GM12874 (cell line): ENCODE results near the gene CAPRIN1.

ENCODE experiments used
- TF ChIP-seq, protein P1 (sequence below): IDR thresholded peaks from 2 replicates; pipeline ENCODE4 v1.5.1; 2011; ENCODE audit warnings: low read depth, mild to moderate bottlenecking, control low read depth, low read length, moderate library complexity; ENCODE audit not compliant: insufficient read depth

CAPRIN1 gene

DNA sequence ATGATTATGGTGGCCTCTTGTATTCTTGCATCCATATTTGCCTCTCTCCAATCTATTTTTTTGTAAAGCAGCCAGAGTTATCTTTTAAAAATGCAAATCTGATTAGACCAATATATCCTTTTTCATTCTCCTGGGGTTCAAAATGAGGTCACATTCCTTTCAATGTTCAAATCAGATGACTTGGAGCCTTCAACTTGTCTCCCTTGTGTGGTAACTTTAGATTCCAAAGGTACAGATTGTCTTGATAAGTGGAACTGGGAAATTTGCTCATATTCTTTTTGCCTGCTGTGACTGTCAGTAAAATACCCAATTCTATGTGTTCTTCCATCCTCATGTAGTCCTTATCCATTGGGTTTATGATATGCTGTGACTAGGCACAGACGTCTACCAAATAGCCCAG is 15.1 kb upstream of the CAPRIN1 start:
- TF ChIP-seq, protein P1, sequence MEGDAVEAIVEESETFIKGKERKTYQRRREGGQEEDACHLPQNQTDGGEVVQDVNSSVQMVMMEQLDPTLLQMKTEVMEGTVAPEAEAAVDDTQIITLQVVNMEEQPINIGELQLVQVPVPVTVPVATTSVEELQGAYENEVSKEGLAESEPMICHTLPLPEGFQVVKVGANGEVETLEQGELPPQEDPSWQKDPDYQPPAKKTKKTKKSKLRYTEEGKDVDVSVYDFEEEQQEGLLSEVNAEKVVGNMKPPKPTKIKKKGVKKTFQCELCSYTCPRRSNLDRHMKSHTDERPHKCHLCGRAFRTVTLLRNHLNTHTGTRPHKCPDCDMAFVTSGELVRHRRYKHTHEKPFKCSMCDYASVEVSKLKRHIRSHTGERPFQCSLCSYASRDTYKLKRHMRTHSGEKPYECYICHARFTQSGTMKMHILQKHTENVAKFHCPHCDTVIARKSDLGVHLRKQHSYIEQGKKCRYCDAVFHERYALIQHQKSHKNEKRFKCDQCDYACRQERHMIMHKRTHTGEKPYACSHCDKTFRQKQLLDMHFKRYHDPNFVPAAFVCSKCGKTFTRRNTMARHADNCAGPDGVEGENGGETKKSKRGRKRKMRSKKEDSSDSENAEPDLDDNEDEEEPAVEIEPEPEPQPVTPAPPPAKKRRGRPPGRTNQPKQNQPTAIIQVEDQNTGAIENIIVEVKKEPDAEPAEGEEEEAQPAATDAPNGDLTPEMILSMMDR = no peak

DNA sequence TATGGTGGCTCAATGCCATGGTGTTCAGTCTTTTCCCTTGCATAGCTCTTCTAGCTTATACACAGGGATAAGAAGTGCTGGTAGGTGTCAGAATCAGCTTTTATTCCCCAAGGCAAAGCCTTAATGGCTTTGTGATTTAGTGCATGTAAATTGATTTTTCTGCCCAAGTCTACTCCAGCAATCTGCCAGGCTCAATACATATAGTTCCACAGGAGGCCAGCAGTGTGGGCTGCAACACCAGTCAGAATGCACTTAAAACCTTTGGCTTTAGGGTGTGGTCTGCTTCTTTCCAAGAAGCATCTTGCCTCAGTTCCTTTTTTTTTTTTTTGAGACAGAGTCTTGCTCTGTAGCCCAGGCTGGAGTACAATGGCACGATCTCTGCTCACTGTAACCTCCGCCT is 14.5 kb upstream of the CAPRIN1 start:
- TF ChIP-seq, protein P1 = no peak

DNA sequence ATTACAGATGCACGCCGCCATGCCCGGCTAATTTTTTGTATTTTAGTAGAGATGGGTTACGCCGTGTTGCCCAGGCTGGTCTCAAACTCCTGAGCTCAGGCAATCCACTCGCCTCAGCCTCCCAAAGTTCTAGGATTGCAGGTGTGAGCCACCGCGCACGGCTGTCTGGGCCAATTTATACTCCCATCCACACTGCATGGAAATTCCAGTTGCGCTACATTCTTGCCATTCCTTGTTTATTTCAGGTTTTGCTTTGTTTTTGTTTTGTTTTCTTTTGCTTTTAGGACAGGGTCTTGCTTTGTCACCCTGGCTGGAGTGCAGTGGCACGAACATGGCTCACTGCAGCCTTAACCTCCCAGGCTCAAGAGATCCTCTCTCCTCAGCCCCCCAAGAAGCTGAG is 11.0 kb upstream of the CAPRIN1 start:
- TF ChIP-seq, protein P1 = no peak

DNA sequence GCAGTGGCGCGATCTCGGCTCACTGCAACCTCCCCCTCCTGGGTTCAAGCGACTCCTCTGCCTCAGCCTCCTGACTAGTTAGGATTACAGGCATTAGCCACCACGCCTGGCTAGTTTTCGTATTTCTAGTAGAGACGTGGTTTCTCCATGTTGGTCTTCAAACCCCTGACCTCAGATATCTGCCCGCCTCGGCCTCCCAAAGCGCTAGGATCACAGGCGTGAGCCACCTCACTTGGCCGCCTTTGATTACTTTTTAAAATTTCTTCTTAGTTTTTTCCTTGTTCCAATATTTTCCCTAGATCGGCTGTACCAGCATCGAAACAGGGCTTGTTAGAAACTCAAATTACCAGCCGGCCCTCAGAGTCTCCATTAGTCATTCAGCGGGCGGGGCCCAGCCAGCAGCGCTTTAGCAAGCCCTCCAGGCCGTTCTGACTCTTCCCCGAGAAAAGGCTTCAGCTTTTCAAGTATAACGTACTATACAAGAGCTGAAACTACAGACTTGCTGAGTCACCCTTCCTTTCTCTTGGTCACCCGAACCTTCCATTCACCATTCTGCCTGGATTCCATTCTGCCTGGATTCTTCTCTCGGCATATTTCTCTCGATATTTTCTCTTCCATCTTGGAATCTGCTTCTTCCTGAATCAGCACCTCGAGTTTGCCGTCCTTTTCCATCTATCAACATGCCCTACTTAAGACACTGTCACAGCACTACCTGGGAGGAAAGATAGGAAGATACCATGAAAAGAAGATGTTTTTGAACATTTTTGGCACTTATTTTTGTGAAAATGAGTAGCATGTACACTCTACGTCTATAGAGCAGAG is 6.7 kb upstream of the CAPRIN1 start:
- TF ChIP-seq, protein P1 = no peak

DNA sequence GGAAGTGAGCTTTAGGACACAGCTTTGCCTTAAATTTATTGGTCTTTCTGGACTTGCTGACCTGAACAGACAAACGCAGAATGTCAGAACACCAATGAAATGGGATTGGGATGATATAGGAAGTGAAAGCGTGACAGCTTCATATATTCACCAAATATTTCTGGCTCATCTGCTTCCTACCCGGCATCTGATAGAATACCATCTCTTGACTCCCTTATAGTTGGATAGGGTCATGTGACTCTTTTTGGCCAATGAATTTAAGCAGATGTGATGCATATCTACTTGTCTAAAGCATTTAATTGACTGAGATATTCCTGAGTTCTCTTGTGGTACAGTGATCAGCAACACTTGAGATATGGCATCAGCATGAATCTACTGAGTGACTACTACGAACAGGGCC is 2.5 kb upstream of the CAPRIN1 start:
- TF ChIP-seq, protein P1 = no peak

DNA sequence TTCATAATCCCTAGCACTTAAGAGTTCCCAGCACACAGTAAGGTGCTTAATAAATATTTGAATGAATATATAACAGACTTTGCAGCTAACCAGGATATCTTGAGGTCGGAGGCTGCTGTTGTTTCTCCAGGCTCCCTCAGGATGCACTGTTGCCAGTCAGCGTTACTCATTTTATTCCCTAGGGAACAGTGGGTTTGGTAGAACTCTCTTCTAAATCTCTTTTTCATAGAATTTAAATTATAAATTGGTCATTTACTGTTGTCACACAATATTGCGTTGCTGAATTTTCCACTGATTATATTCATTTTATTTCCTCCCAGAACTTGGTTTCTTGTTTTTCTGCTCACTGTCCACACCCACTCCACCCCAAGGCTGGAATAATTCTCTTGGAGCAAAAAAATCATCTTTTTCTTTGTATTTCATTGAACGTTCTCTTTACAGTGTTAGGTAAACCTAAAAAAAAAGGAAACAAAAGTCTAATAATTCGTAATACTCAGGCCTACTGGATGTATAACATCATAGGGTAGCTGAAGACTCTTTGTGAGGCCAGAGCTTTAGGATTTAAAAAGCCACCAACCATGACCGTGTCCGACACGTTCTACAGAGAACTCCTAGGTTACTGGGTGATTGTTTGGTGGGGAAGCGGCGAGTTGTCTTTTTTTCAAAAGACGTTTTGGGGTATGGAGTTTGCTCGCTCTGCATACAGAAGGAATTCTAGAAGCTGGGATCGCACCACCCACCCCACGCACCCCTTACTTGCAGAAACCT is 766 bp upstream of the CAPRIN1 start:
- TF ChIP-seq, protein P1 = no peak

DNA sequence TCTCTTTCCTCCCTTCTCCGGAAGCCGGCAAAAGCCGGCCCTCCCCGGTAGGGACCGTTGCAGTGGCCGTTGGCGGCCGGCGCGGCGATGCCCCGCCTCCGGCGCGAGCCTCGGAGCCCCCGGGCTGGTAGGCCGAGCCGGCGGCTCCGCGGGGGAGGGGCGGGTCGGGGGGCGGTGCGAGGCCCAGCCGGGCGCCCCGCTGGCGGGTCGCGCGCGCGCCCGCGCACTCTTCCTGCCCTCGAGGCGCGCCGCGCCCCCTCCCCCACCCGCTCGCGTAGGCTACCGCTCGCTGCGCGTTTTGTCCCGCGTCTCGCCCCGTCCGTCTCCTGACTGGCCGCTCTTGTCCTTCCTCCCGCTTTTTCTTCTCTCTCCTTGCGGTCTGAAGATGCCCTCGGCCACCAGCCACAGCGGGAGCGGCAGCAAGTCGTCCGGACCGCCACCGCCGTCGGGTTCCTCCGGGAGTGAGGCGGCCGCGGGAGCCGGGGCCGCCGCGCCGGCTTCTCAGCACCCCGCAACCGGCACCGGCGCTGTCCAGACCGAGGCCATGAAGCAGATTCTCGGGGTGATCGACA is 591 bp downstream of the CAPRIN1 start:
- TF ChIP-seq, protein P1 = no peak
